Neural crest cell (in vitro differentiated cells): ENCODE results near the gene PIGO. TPM values are rescaled to one million over a fixed set of nuclear protein-coding genes. Genes with fewer than 3 reads are reported as not detected.

Experiments
- DNase-seq: peaks from one replicate; pipeline ENCODE4 v3.0.0; 2021; ENCODE audit warnings: low read depth, mixed read lengths, low spot score
- H3K27ac Mint-ChIP-seq: one replicate; pipeline ENCODE4 v1.8.0; 2021; ENCODE audit warnings: mild to moderate bottlenecking, mixed read lengths; ENCODE audit not compliant: unreplicated experiment
- H3K27me3 Mint-ChIP-seq: 2 replicates; pipeline ENCODE4 v1.8.0; 2021; ENCODE audit warnings: low read depth, mild to moderate bottlenecking, mixed read lengths
- H3K36me3 Mint-ChIP-seq: 2 replicates; pipeline ENCODE4 v1.8.0; 2021; ENCODE audit warnings: low read depth, mild to moderate bottlenecking, mixed read lengths
- H3K4me1 Mint-ChIP-seq: 2 replicates; pipeline ENCODE4 v1.8.0; 2021; ENCODE audit warnings: mixed read lengths
- H3K4me3 Mint-ChIP-seq: one replicate; pipeline ENCODE4 v1.8.0; 2021; ENCODE audit warnings: mild to moderate bottlenecking, mixed read lengths
- H3K9me3 Mint-ChIP-seq: 2 replicates; pipeline ENCODE4 v1.8.0; 2021; ENCODE audit warnings: mixed read lengths
- CTCF ChIP-seq: fragments of 200-600 bp; sonication (generic); conservative IDR thresholded peaks from 2 replicates; pipeline ENCODE4 v1.5.0; 2021; ENCODE audit warnings: antibody characterized with exemption, mild to moderate bottlenecking
- total RNA-seq: library from RNA; stranded (reverse); gene quantifications from 2 replicates; pipeline ENCODE4 v1.2.1, GENCODE V29; 2021

The PIGO gene
- total RNA-seq, 1 donor from 2014 or later: 28.3 TPM

- peaks cover 5% of the 10 kb centered on the region for H3K36me3 Mint-ChIP-seq
- H3K4me1 Mint-ChIP-seq: peaks cover 41% of the 10 kb centered on the region
- DNase-seq: no peak
- no peak for TF ChIP-seq CTCF
- H3K9me3 Mint-ChIP-seq: no peaks in the 10 kb centered on the region
- H3K4me3 Mint-ChIP-seq: peak overlapping the region; percentile 67
- H3K27me3 Mint-ChIP-seq: no peaks in the 10 kb centered on the region
- peak overlapping the region; percentile 59 for H3K27ac Mint-ChIP-seq
Observed at GRCh38 chr9:35108461-35108860, 12.1 kb upstream of the PIGO start.

- H3K4me3 Mint-ChIP-seq: no peak overlapping the region
- no peak overlapping the region for H3K27ac Mint-ChIP-seq
- TF ChIP-seq CTCF: no peak
- H3K9me3 Mint-ChIP-seq: no peaks in the 10 kb centered on the region
- peaks cover 5% of the 10 kb centered on the region for H3K36me3 Mint-ChIP-seq
- H3K4me1 Mint-ChIP-seq: peaks cover 44% of the 10 kb centered on the region
- H3K27me3 Mint-ChIP-seq: no peaks in the 10 kb centered on the region
- DNase-seq: no peak
Observed at GRCh38 chr9:35107297-35108290, 11.2 kb upstream of the PIGO start.

GRCh38 chr9:35106343-35106730 lies 9.9 kb upstream of the PIGO start:
- TF ChIP-seq CTCF: no peak
- H3K27me3 Mint-ChIP-seq: no peaks in the 10 kb centered on the region
- DNase-seq: no peak
- H3K9me3 Mint-ChIP-seq: no peaks in the 10 kb centered on the region
- peaks cover 42% of the 10 kb centered on the region for H3K4me1 Mint-ChIP-seq
- no peak overlapping the region for H3K27ac Mint-ChIP-seq
- H3K4me3 Mint-ChIP-seq: peak overlapping the region; percentile 55
- peaks cover 5% of the 10 kb centered on the region for H3K36me3 Mint-ChIP-seq

GRCh38 chr9:35105571-35106342 lies 9.4 kb upstream of the PIGO start:
- no peak for DNase-seq
- Mint-ChIP-seq H3K36me3 (peaks cover 5% of the 10 kb centered on the region), H3K4me1 (peaks cover 41% of the 10 kb centered on the region), H3K9me3 (no peaks in the 10 kb centered on the region), H3K4me3 (peak overlapping the region; percentile 55), H3K27ac (no peak overlapping the region), H3K27me3 (no peaks in the 10 kb centered on the region)
- no peak for TF ChIP-seq CTCF

GRCh38 chr9:35105126-35105525 lies 8.7 kb upstream of the PIGO start:
- Mint-ChIP-seq H3K27ac (peak overlapping the region; percentile 45), H3K4me3 (peak overlapping the region; percentile 62), H3K27me3 (no peaks in the 10 kb centered on the region), H3K9me3 (no peaks in the 10 kb centered on the region), H3K36me3 (peaks cover 5% of the 10 kb centered on the region), H3K4me1 (peaks cover 38% of the 10 kb centered on the region)
- no peak for DNase-seq
- no peak for TF ChIP-seq CTCF
